ENCODE measurements around the gene GBE1. TPM values are rescaled to one million over a fixed set of nuclear protein-coding genes. Genes with fewer than 3 reads are reported as not detected.

Gene GBE1
- total RNA-seq, 4 donors from 2014 or later: 127 to 319 (median 239) TPM

- Histone ChIP-seq H3K9me3 (no peaks in the 10 kb centered on the region), H3K36me3 (no peaks in the 10 kb centered on the region), H3K4me3 (no peak overlapping the region), H3K27me3 (no peaks in the 10 kb centered on the region), H3K4me1 (peaks cover 0 to 3% of the 10 kb centered on the region in 2 donors), H3K27ac (no peak overlapping the region)
- intact Hi-C loops (cut with DNase I; ENCODE audit: low total_unique reads) (no loop called here), in situ Hi-C loops (cut with MboI; ENCODE audit: low sequenced_read_pairs in 4 of 4) (no loop called here)
- ATAC-seq: no peak
- no peak for DNase-seq
- TF ChIP-seq CTCF (IDR thresholded peaks at IDR 0.05 in 4 of 5, conservative IDR thresholded peaks at IDR 0.05 in 1 of 5) (no peak), POLR2A (IDR thresholded peaks at IDR 0.05) (no peak)
Observed at GRCh38 chr3:81443457-81443782, 318.0 kb downstream of the GBE1 start.

GRCh38 chr3:81442758-81443456 is 318.5 kb downstream of the GBE1 start:
- intact Hi-C loops (cut with DNase I; ENCODE audit: low total_unique reads) (no loop called here), in situ Hi-C loops (cut with MboI; ENCODE audit: low sequenced_read_pairs in 4 of 4) (no loop called here)
- Histone ChIP-seq H3K4me3 (no peak overlapping the region), H3K36me3 (no peaks in the 10 kb centered on the region), H3K27me3 (no peaks in the 10 kb centered on the region), H3K27ac (no peak overlapping the region), H3K9me3 (no peaks in the 10 kb centered on the region), H3K4me1 (peaks cover 0 to 3% of the 10 kb centered on the region in 2 donors)
- TF ChIP-seq POLR2A (IDR thresholded peaks at IDR 0.05) (no peak), CTCF (IDR thresholded peaks at IDR 0.05 in 4 of 5, conservative IDR thresholded peaks at IDR 0.05 in 1 of 5) (no peak)
- ATAC-seq (no peak), DNase-seq (no peak)

- H3K9me3 ChIP-seq: no peaks in the 10 kb centered on the region
- no peaks in the 10 kb centered on the region for H3K27me3 ChIP-seq
- H3K27ac ChIP-seq: no peak overlapping the region
- intact Hi-C loops (cut with DNase I; ENCODE audit: low total_unique reads): no loop called here
- in situ Hi-C loops (cut with MboI; ENCODE audit: low sequenced_read_pairs in 4 of 4): no loop called here
- DNase-seq: no peak
- no peak overlapping the region for H3K4me3 ChIP-seq
- TF ChIP-seq CTCF (IDR thresholded peaks at IDR 0.05 in 4 of 5, conservative IDR thresholded peaks at IDR 0.05 in 1 of 5) (no peak), POLR2A (IDR thresholded peaks at IDR 0.05) (no peak)
- no peak for ATAC-seq
- H3K4me1 ChIP-seq: peaks cover 0 to 3% of the 10 kb centered on the region in 2 donors
- H3K36me3 ChIP-seq: no peaks in the 10 kb centered on the region
Observed at GRCh38 chr3:81440661-81441060, 320.8 kb downstream of the GBE1 start.

Data from gastrocnemius medialis (tissue), 4 donors.